Adrenal gland (tissue), 5 donors: Measurements from ENCODE around the gene ZBTB7C.

Source experiments
- CTCF ChIP-seq, 6 experiments: fragments of 450-650 bp in 4 of 6; fragments of 200-600 bp in 2 of 6; sonication (generic) in 1 of 6; IDR thresholded peaks; 1 replicate in 5 of 6; 2 replicates in 1 of 6; pipeline versions ENCODE4 v1.5.1 to v1.8.0; 2016 to 2021; ENCODE audit warnings: antibody characterized with exemption in 6 of 6, mild to moderate bottlenecking in 2 of 6, moderate library complexity in 1 of 6
- POLR2A ChIP-seq, 2 donors: fragments of 450-650 bp; IDR thresholded peaks; one replicate each; pipeline ENCODE4 v1.6.1; 2017; ENCODE audit warnings: antibody characterized with exemption in 2 of 2, mild to moderate bottlenecking in 2 of 2, moderate library complexity in 1 of 2
- donor health status: DM: no; HTN: no; CAD: no.

- no peak for TF ChIP-seq CTCF (IDR thresholded peaks at IDR 0.05)
- TF ChIP-seq POLR2A (IDR thresholded peaks at IDR 0.05) = no peak
Observed at GRCh38 chr18:48018851-48019250, 390.3 kb downstream of the ZBTB7C start.
